GM21825 (cell line): ENCODE measurements around the gene RPTOR.

Source experiments
- ATAC-seq: cut with Tn5 transposase; IDR thresholded peaks from one replicate; pipeline ENCODE4 v1.9.1; 2021; ENCODE audit warnings: mild to moderate bottlenecking, moderate library complexity; ENCODE audit not compliant: unreplicated experiment

RPTOR gene

GRCh38 chr17:80585890-80586845 lies 41.5 kb downstream of the RPTOR start:
- ATAC-seq = no peak

GRCh38 chr17:80586846-80587228 lies 42.2 kb downstream of the RPTOR start:
- ATAC-seq = no peak

DNA sequence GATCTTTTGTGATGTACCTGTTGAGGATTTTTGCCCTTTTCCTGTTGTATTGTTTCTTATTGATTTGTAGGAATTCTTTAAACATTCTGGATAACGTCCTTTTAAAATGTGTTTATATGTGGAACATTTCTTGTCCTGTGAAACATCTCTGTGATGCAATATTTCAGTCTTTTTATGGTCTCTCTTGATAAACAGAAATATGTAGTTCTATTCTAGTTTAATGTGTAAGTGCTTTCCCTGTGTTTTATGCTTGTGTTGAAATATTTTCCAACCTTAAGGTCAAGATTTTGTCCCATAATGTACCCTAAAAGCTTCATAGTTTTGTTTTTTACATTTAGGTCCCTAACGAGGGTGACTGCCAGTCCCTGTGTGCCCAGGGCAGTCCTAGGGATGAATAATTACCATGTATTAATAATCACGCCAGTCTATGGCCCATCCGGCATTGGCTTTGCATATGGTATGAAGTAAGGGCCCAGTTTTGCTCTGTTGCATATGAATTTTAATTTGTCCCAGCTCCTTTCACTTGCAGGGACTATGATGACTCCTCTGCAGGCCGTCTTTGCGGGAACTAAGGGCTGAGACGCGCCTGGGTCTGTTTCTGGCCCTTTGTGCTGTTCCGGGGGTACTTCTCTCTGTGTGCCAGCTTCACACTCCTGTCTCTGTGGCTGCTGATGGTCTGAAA lies 44.2 kb downstream of the RPTOR start:
- ATAC-seq = no peak

- ATAC-seq = no peak
Observed at GRCh38 chr17:80591788-80592187, 47.1 kb downstream of the RPTOR start.

DNA sequence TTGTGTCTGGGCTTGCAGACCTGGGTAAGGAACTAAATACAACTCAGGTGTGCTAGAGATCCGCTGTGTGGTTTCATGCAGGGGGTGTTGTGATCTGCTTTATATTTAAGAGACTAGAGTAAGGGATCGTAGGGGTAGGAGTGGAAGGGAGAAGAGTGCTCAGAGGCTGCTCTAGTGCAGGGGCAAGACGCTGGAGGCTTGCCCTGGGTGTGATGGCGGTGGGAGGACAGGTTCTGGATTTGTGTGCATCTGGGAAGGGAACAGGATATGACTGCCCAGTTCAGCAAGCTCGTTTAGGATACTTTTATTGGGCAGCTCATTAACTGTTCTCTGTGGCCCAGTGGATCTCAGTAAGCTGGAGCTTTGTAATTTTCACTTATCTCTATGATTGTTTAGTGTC lies 47.6 kb downstream of the RPTOR start:
- ATAC-seq = no peak

GRCh38 chr17:80593181-80593580 lies 48.5 kb downstream of the RPTOR start:
- ATAC-seq = no peak

DNA sequence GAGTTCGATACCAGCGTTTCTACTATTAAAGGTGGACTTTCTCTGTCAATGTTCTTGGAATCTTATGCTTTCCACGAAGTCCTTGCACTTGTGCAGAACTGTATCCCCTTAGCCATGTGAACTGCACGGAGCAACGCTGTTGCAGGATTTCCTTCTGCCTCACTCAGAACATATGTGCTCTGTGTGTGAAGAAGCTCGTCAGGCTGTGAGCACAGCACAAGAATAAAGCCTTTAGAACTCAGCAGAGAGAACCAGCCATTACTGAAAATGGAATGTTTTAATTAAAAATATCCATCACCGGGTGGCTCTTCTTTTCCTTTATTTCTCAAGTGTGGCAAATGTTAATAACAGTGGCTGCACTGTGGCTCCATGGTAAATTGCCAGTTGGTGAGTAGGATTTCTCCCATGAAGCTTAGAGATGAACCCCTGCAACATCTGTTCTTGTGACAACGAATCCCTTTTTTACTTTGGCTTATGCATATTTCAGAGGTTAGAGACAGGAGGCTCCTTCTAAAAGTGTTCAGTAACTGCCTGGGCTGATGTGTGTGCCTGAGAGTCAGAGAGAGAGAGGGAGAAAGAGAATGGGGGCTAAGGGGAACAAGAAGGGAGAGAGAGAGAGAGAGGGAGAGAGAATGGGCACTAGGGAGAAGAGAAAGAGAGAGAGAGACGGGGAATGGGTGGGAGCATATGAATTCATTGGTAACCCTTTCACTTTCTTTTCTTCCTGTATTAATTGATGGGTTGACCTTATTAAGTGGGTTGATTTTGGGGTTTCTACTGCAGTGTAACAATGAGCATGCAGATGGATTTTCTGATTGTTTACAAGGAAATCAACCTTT lies 50.0 kb downstream of the RPTOR start:
- ATAC-seq = no peak

DNA sequence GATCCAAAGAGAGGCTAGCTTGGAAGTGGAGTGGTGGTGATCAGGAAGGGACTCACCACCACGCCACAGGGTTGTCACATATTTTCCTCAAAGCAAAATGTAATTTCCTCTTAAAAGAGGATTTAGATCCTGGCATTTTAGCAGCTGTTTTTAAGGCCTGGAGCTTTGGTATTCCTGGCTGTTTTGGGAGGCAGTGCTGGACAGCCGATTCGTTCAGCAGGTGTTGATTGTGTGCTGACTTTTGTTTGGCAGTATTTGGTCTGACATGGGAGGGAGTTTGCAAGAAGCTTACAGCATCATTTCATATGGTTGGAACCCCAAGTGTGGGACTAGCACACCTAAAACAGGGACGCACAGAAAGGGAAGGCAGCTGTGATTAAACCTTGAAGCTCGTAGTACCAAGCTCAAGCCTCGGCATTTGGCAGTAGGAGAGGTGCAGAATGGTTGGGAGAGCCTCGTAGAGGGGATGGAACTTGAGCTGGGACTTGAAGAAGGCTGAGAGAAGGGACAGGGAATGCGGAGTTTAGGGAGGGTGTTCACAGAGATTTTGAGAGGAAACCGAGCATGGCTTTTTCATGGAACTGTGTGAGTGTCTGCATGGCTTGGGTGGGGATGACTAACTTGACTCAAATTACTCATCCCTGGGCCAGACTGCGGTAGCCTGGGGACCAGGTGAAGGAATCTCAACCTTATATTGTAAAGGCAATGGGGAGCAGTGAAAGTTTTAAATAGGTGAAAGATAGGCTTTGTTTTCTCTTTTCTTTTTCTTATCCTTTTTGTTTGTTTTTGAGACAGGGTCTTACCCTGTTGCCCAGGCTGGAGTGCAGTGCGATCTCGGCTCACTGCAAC lies 52.3 kb downstream of the RPTOR start:
- no peak for ATAC-seq

GRCh38 chr17:80598813-80599545 lies 54.3 kb downstream of the RPTOR start:
- no peak for ATAC-seq

DNA sequence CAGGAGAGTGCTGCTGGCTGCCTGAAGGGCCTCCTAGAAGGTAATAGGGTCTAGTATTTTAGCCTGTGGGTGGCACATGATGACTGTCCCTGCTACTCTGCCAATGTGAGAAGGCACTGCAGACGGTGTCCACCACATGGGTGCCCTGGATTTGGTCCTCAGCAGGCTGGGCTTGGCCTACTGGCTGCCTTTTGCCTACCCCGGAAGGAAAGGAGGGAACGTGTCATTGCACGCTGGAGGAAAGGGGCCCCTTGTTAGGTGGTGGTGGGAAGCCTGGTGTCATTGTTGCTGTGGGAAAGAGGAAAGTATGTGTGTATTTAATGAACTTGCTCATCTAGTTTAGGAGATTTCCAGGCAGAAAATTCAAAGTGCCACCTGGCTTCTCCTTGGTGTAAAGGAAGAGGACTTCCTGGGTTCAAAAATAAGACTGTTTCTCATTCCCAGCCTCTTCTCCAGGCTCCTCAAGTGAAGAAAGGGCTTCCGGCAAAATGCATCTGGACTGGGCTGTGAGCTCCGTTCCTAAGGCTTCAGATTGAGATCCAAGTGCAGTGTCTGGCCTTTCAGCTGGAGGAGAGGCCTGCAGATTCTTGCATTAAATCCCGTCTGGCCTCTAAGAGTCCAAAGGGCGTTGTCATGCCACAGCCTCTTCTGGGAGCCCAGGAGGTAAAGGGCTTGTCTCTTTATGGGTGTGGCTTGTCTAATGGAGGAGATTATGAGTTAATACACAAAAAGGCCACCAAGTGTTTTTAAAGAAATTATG lies 55.1 kb downstream of the RPTOR start:
- ATAC-seq = no peak

- no peak for ATAC-seq
Observed at GRCh38 chr17:80601146-80601545, 56.5 kb downstream of the RPTOR start.

GRCh38 chr17:80603396-80603795 lies 58.8 kb downstream of the RPTOR start:
- ATAC-seq = no peak

DNA sequence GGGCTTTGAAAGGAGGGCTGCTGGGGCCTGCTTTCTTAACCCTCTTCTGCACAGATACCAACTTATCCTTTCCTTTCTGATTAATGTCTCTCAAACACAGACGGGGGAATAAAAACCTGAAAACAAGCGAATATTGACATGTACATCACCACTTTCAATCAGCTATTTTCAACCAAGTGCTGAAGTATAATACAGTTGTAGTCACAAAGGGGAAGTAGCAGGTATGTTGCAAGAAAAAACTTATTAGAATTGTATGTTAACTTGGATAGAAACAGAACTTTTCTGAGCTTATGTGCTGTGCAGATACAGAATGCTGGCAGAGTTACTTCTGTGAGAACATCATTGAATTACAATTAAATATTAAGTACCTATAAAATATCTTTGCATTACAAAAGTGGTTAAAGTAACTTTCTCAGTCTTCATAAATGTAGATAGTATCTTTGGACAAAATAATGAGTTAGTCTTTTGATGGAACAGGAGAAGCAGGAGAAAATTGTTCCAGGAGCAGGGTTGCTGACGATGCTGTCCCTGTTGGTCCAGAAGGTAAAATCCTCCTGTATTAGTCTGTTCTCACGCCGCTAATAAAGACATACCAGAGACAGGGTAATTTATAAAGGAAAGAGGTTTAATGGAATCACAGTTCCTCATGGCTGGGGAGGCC lies 59.5 kb downstream of the RPTOR start:
- ATAC-seq = no peak

DNA sequence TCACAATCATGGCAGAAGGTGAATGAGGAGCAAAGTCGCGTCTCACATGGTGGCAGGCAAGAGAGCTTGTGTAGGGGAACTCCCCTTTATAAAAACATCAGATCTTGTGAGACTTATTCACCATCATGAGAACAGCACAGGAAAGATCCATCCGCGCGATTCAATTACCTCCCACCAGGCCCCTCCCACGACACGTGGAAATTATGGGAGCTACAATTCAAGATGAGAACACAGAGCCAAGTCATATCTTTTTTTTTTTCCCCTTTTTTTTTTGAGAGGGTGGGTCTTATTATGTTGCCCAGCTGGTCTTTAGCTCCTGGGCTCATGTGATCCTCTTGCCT lies 60.0 kb downstream of the RPTOR start:
- no peak for ATAC-seq

DNA sequence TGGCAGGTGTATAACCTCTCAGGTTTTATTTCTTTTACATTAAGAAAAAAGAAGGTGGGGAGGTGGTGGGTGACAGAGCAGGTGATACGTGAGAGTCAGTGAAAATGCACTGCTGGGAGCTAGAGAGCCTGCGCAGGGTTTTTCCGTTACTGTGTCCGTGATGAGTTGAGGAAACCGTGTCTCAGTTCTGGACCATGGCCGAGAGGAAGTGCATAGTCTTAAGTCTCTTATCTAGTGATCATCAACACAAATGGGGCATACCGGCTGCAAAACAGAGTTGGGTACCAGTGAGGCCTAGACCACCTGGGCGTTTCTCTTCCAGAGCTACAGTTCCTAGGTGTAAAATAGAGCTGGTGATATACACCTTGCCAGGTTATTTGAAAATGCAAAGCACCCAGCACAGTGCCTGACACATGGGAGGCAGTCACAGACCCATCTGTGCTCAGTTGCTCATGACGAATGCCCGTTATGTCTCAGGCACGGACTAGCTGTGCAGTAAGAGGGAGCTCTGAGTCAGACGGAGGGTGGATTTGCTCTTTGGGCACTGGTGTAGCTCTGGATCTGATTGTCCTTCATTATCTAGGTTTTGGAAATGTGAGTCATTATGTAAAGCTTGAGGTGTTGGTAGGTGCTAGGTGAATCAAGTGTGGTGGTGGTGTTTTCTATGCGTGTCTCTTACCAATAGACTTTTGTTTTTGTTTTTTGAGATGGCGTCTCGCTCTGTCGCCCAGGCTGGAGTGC lies 60.9 kb downstream of the RPTOR start:
- peak; percentile 84 for ATAC-seq

DNA sequence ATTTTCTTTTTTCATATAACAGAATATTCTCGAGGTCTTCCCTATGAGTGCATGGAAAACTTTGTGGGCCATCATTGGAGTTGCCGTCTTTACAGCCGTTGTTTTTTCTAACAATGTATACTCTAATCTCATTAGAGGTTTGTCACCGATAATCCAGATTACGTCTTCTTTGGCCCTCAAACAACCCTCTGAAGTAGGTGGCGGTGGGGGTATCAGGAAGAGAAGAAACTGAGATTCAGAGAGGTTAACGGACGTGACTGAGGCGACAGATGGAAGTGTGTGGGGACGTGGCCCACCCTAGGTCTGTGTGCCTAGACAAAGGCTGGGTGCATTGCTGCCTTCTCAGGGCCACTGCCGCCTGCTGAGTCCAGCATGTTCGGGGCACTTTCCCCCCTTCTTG lies 63.7 kb downstream of the RPTOR start:
- no peak for ATAC-seq

GRCh38 chr17:80609757-80610156 lies 65.1 kb downstream of the RPTOR start:
- ATAC-seq = no peak

GRCh38 chr17:80611816-80612215 lies 67.2 kb downstream of the RPTOR start:
- ATAC-seq = no peak
